Panc1 (cell line): ENCODE data around the gene APOB. TPM values are rescaled to one million over a fixed set of nuclear protein-coding genes. Genes with fewer than 3 reads are reported as not detected.

Source experiments
- ATAC-seq: fragments of 200-7000 bp; cut with Tn5 transposase; 2 replicates; pipeline ENCODE4 v1.9.1; 2020; ENCODE audit warnings: mild to moderate bottlenecking, moderate library complexity
- BruUV-seq: library from RNA; stranded (reverse); fragments of 400-500 nt; replicated peaks from 2 replicates; lab custom pipeline; 2021; lab: Mats Ljungman, UMichigan
- CTCF ChIA-PET: fragments of 300-600 bp; sonication (Branson Sonifier 250); formaldehyde crosslinking; loops from one replicate; lab custom pipeline; 2022; ENCODE audit warnings: antibody characterized with exemption; lab: Charles Lee
- POLR2A ChIA-PET: fragments of 300-600 bp; sonication (Branson Sonifier 250); formaldehyde crosslinking; loops from one replicate; lab custom pipeline; 2022; ENCODE audit warnings: antibody characterized with exemption; lab: Charles Lee
- DNase-seq: peaks from one replicate; pipeline ENCODE4 v3.0.0-alpha.2; 2010; ENCODE audit warnings: low read depth, low spot score
- H3K27ac ChIP-seq: 2 replicates; pipeline ENCODE4 v1.5.1; 2011; ENCODE audit warnings: mild to moderate bottlenecking, low read length, inconsistent platforms
- H3K27me3 ChIP-seq: fragments of 200-500 bp; sonication (Bioruptor generic); 2 replicates; pipeline ENCODE4 v1.6.0; 2014; ENCODE audit warnings: low read length, inconsistent platforms; ENCODE audit not compliant: control insufficient read depth, insufficient read depth
- H3K36me3 ChIP-seq: fragments of 200-500 bp; sonication (Bioruptor generic); 2 replicates; pipeline ENCODE4 v1.5.1; 2014; ENCODE audit warnings: inconsistent platforms, mild to moderate bottlenecking, low read length, moderate library complexity; ENCODE audit not compliant: control insufficient read depth, insufficient read depth
- H3K4me1 ChIP-seq: 2 replicates; pipeline ENCODE4 v1.5.1; 2011; ENCODE audit warnings: inconsistent platforms, mild to moderate bottlenecking, low read length, moderate library complexity; ENCODE audit not compliant: control insufficient read depth, insufficient read depth
- H3K4me3 ChIP-seq, 2 experiments: 2 replicates each; pipeline ENCODE4 v1.5.1; 2011 to 2012; ENCODE audit warnings: low read depth in 2 of 2, low read length in 2 of 2, mild to moderate bottlenecking in 2 of 2, inconsistent platforms in 1 of 2, moderate library complexity in 1 of 2
- H3K9me3 ChIP-seq: fragments of 200-500 bp; sonication (Bioruptor generic); 2 replicates; pipeline ENCODE4 v1.5.1; 2014; ENCODE audit warnings: low read depth, mild to moderate bottlenecking, inconsistent platforms, low read length, moderate library complexity; ENCODE audit not compliant: control insufficient read depth, insufficient read depth
- CTCF ChIP-seq: fragments of 450-650 bp; IDR thresholded peaks from 2 replicates; pipeline ENCODE4 v1.5.1; 2017; ENCODE audit warnings: mild to moderate bottlenecking
- POLR2AphosphoS5 ChIP-seq: IDR thresholded peaks from 2 replicates; pipeline ENCODE4 v1.6.1; 2012; ENCODE audit warnings: mild to moderate bottlenecking, low read depth, low read length, moderate library complexity
- REST ChIP-seq, 2 experiments: IDR thresholded peaks; 2 replicates each; pipeline ENCODE4 v1.6.1; 2011 to 2012; ENCODE audit warnings: low read depth in 2 of 2, control low read depth in 1 of 2, low read length in 1 of 2, mild to moderate bottlenecking in 1 of 2, moderate library complexity in 1 of 2; ENCODE audit not compliant: insufficient read depth in 1 of 2
- SIN3A ChIP-seq: IDR thresholded peaks from 2 replicates; pipeline ENCODE4 v1.6.1; 2012; ENCODE audit warnings: low read depth, mild to moderate bottlenecking, low read length, moderate library complexity, borderline replicate concordance; ENCODE audit not compliant: insufficient read depth
- TCF7L2 ChIP-seq: IDR thresholded peaks from 2 replicates; pipeline ENCODE4 v1.6.1; 2011; ENCODE audit warnings: mild to moderate bottlenecking, low read depth, low read length, inconsistent platforms
- in situ Hi-C: cut with HindIII; loops from 2 replicates; pipeline ENCODE4 v1.10.0; 2016; ENCODE audit warnings: low sequenced_read_pairs, low pct_unique_long_range_greater_than_20kb
- intact Hi-C: fragments of 100-400 bp; cut with micrococcal nuclease; formaldehyde crosslinking; loops from one replicate; pipeline ENCODE4 v1.10.0; 2022; ENCODE audit not compliant: unreplicated experiment
- total RNA-seq: library from RNA; stranded (reverse); gene quantifications from one replicate; pipeline ENCODE4 v1.2.1, GENCODE V29; 2021; ENCODE audit not compliant: unreplicated experiment

Gene APOB
- total RNA-seq, 1 experiment from 2014 or later = 1.2 TPM

- Histone ChIP-seq H3K4me1 (no peaks in the 10 kb centered on the region), H3K27me3 (no peaks in the 10 kb centered on the region), H3K27ac (no peak overlapping the region), H3K9me3 (no peaks in the 10 kb centered on the region), H3K36me3 (no peaks in the 10 kb centered on the region), H3K4me3 (no peak overlapping the region)
- TF ChIP-seq CTCF (no peak), POLR2AphosphoS5 (no peak), SIN3A (no peak), TCF7L2 (no peak), REST (IDR thresholded peaks at IDR 0.05; ENCODE audit: insufficient read depth in 1 of 2, low read depth in 2 of 2, low read length in 1 of 2) (no peak)
- ChIA-PET CTCF (no interaction called here), POLR2A (no interaction called here)
- DNase-seq (no peak), ATAC-seq (no peak)
- intact Hi-C loops = no loop called here
- in situ Hi-C loops = no loop called here
- BruUV-seq = no TSS peak
Measured at GRCh38 chr2:20977520-20978180, 66.2 kb downstream of the APOB start.

- H3K27me3 ChIP-seq = no peaks in the 10 kb centered on the region
- H3K4me3 ChIP-seq = no peak overlapping the region
- H3K9me3 ChIP-seq = no peaks in the 10 kb centered on the region
- ChIA-PET CTCF (no interaction called here), POLR2A (no interaction called here)
- ATAC-seq (no peak), DNase-seq (no peak)
- no peak overlapping the region for H3K27ac ChIP-seq
- H3K36me3 ChIP-seq = no peaks in the 10 kb centered on the region
- BruUV-seq = no TSS peak
- TF ChIP-seq SIN3A (no peak), POLR2AphosphoS5 (no peak), REST (IDR thresholded peaks at IDR 0.05; ENCODE audit: insufficient read depth in 1 of 2, low read depth in 2 of 2, low read length in 1 of 2) (no peak), CTCF (no peak), TCF7L2 (no peak)
- in situ Hi-C loops (no loop called here), intact Hi-C loops (no loop called here)
- H3K4me1 ChIP-seq = no peaks in the 10 kb centered on the region
Measured at GRCh38 chr2:20976527-20976926, 67.3 kb downstream of the APOB start.
